ENCODE data around the gene PTGDR2. TPM values are rescaled to one million over a fixed set of nuclear protein-coding genes. Genes with fewer than 3 reads are reported as not detected.

The PTGDR2 gene
- total RNA-seq, 1 experiment from 2014 or later: not detected

DNA sequence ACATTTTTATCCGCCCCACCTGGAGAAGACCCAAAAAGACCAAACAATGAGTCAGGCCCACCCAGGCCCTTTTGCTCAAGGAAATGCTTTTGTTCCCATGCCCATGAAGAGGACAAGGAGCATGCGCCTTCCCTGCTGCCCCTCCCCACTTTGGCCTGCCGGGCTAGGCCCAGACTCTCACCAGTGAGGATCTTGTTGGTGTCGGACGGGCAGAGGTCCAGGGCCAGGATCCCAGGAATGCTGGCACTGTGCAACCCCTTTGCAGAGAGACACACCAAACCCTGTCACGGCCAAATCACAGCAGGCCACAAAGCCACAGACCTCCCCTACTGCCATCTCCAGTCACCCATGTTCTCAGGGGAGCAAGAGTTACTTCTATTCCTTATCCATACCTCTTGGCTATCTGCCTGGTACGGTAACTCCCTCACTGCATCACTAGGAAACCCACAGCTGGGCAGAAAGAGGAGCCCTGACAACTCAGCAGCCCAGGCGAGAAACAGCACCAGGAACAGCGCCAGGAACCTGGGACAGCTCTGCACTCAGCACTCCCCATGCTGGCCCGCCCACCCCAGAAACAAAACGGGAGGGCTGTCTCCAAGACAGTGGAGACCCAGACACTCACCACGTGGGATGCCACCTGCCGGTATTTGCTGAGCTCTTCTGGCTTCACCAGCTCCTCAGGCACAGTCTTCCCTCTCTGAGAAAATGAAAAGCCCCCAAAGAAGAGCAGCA lies 45.1 kb upstream of the PTGDR2 start:
- H3K4me1 ChIP-seq (ENCODE audit: insufficient read depth, low read length): peaks cover 16% of the 10 kb centered on the region
- H3K27me3 ChIP-seq (ENCODE audit: low read length): no peaks in the 10 kb centered on the region
- TF ChIP-seq EZH2phosphoT487 (IDR thresholded peaks at IDR 0.05; ENCODE audit: borderline replicate concordance, low read length) (no peak), EZH2 (IDR thresholded peaks at IDR 0.05; ENCODE audit: low read length, unreplicated experiment) (no peak)
- TF ChIP-seq, protein P1, sequence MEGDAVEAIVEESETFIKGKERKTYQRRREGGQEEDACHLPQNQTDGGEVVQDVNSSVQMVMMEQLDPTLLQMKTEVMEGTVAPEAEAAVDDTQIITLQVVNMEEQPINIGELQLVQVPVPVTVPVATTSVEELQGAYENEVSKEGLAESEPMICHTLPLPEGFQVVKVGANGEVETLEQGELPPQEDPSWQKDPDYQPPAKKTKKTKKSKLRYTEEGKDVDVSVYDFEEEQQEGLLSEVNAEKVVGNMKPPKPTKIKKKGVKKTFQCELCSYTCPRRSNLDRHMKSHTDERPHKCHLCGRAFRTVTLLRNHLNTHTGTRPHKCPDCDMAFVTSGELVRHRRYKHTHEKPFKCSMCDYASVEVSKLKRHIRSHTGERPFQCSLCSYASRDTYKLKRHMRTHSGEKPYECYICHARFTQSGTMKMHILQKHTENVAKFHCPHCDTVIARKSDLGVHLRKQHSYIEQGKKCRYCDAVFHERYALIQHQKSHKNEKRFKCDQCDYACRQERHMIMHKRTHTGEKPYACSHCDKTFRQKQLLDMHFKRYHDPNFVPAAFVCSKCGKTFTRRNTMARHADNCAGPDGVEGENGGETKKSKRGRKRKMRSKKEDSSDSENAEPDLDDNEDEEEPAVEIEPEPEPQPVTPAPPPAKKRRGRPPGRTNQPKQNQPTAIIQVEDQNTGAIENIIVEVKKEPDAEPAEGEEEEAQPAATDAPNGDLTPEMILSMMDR (conservative IDR thresholded peaks at IDR 0.05; ENCODE audit: low read depth, low read length): no peak
- peaks cover 8% of the 10 kb centered on the region for H3F3A ChIP-seq (ENCODE audit: low read length, unreplicated experiment)
- H3K9me3 ChIP-seq (ENCODE audit: low read length): no peaks in the 10 kb centered on the region
- no peak for ATAC-seq
- no TSS peak for BruUV-seq (replicated peaks)
- no peak overlapping the region for H3K27ac ChIP-seq (ENCODE audit: low read length)
- ChIA-PET POLR2A (ENCODE audit: unreplicated experiment) (no interaction called here), CTCF (no interaction called here)
- H3K4me2 ChIP-seq (ENCODE audit: low read length): no peak overlapping the region
- DNase-seq: no peak
- intact Hi-C loops (cut with micrococcal nuclease): no loop called here
- H3K9ac ChIP-seq (ENCODE audit: low read length): no peak overlapping the region
- H4K20me1 ChIP-seq (ENCODE audit: low read length): peaks cover 39% of the 10 kb centered on the region
- no peak overlapping the region for H3K4me3 ChIP-seq (ENCODE audit: low read length)
- no peak overlapping the region for H2AFZ ChIP-seq (ENCODE audit: low read length)
- peaks cover 38% of the 10 kb centered on the region for H3K79me2 ChIP-seq (ENCODE audit: low read length)
- H3K36me3 ChIP-seq (ENCODE audit: low read depth, low read length): peaks cover 83% of the 10 kb centered on the region
- no peaks in the 10 kb centered on the region for H3K9me2 ChIP-seq (replicated peaks; ENCODE audit: low read length)

DNA sequence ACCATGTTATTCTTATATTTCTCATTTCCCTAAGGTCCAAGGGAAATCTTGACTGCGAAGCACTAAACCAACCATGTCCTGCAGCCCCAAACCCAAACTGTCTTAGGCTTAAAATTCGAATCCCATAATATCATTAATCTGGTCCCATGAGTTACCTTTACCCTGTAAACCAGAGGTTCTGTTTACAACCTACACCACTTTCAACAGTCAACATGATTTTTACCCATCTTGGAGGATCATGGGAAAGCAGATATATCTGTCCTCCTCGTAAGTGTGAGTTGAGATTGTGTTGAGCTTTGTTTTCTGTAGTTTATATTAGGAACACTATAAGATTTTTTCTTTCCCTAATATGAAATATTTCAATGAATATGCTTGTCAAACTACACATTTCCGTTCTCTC lies 44.2 kb upstream of the PTGDR2 start:
- POLR2A ChIA-PET (ENCODE audit: unreplicated experiment): interaction anchor here (0.7 kb wide), 1 partner anchor 623 kb away, joined by 3 read pairs; no protein-coding TSS in a partner anchor
- H3K27ac ChIP-seq (ENCODE audit: low read length): no peak overlapping the region
- intact Hi-C loops (cut with micrococcal nuclease): loop anchor here (1.0 kb wide), 2 partner anchors 69 to 125 kb away; no protein-coding TSS in a partner anchor

More for the DNA sequence above, 44.2 kb upstream of the PTGDR2 start:
- CTCF ChIA-PET: interaction anchor here (0.5 to 1.6 kb wide), 11 partner anchors 12 to 282 kb away, joined by 3 to 29 read pairs (median 4); partner anchors contain the start of gene TMEM109
- TF ChIP-seq, protein P1 (conservative IDR thresholded peaks at IDR 0.05; ENCODE audit: low read depth, low read length): no peak
- TF ChIP-seq EZH2 (IDR thresholded peaks at IDR 0.05; ENCODE audit: low read length, unreplicated experiment) (no peak), EZH2phosphoT487 (IDR thresholded peaks at IDR 0.05; ENCODE audit: borderline replicate concordance, low read length) (no peak)
- Histone ChIP-seq H3K9me2 (replicated peaks; ENCODE audit: low read length) (no peaks in the 10 kb centered on the region), H3K36me3 (ENCODE audit: low read depth, low read length) (peaks cover 91% of the 10 kb centered on the region), H3K4me1 (ENCODE audit: insufficient read depth, low read length) (peaks cover 12% of the 10 kb centered on the region), H2AFZ (ENCODE audit: low read length) (no peak overlapping the region), H3K79me2 (ENCODE audit: low read length) (peaks cover 29% of the 10 kb centered on the region), H3K4me2 (ENCODE audit: low read length) (no peak overlapping the region), H3K9me3 (ENCODE audit: low read length) (no peaks in the 10 kb centered on the region), H3K27me3 (ENCODE audit: low read length) (no peaks in the 10 kb centered on the region), H3K9ac (ENCODE audit: low read length) (no peak overlapping the region), H3K4me3 (ENCODE audit: low read length) (no peak overlapping the region), H3F3A (ENCODE audit: low read length, unreplicated experiment) (peaks cover 8% of the 10 kb centered on the region), H4K20me1 (ENCODE audit: low read length) (peaks cover 34% of the 10 kb centered on the region)
- no peak for ATAC-seq
- BruUV-seq (replicated peaks): no TSS peak
- no peak for DNase-seq
